ENCODE measurements around the gene NUDT14. TPM values are rescaled to one million over a fixed set of nuclear protein-coding genes. Genes with fewer than 3 reads are reported as not detected.

Gene NUDT14
- total RNA-seq, 1 donor from 2014 or later: 11.5 TPM

DNA sequence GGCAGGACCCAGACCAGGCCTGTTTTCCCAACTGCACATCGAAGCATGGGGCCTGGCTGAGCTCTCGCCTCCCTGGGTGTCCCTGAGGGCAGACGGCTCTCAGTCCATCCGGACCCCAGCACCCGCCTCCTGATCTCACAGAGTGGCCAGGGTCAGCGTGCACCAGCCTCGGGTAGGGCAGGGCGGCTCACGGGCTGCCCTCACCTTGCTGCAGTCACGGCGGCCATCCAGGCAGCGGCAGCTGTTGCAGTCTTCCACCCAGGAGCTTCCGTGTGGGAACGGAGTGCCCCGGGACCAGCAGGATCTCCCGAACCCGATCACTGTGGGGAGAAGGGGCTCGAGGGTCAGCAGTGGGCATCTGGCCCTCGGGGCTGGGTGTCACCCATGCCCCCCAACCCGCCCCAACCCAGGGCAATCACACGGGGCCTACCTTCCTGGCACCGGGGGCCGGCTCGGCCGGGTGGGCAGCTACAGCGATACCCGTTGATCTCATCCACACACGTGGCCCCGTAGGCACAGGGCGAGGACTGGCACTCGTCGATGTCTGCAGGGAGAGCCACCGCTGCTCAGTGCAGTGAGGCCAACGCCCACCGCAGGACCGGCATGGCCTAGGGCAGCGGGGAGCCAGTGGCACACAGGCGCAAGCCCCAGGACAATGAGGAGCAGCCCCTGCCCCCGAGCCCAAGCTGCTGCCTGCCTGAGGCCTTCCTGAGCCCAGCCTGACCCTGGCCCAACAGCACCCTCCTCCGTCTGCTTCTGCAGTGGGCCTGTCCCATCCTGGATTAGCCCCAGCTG, 34.7 kb downstream of the NUDT14 start:
- no peak for DNase-seq

GRCh38 chr14:105145381-105146180, 35.5 kb downstream of the NUDT14 start:
- DNase-seq: no peak

DNA sequence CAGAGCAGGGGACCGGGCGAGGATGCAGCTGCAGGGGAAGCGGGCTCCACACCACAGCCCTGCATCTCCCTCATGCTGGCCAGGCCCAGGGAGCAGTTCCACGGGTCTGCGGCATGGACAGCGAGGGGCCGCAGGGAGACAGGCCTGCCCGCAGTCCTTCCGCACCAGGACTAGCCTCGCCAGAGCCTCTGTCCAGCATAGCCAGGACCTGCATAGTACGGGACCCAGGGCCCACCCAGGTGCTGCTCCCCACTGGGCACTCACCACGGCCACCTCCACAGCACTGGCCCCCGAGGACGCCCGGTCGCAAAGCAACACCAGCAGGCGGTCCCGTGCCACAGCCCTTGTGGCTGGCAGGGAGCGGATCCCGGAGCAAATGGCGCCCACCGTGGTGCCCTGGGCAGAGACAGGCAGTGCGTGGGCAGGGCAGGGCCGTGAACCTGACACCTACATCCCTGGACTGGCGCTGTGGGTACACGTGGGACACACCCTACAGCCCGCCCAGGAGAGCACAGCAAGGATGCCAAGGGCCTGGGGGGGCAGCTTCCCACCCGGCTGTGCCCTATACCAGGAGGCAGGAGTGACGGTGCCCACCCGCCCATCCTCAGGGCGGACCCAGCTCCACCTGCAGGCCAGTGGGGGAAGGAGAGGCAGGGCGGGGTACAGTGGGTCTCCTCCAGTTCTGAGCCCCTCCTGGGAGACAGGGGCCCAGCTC, 36.3 kb downstream of the NUDT14 start:
- DNase-seq: no peak

DNA sequence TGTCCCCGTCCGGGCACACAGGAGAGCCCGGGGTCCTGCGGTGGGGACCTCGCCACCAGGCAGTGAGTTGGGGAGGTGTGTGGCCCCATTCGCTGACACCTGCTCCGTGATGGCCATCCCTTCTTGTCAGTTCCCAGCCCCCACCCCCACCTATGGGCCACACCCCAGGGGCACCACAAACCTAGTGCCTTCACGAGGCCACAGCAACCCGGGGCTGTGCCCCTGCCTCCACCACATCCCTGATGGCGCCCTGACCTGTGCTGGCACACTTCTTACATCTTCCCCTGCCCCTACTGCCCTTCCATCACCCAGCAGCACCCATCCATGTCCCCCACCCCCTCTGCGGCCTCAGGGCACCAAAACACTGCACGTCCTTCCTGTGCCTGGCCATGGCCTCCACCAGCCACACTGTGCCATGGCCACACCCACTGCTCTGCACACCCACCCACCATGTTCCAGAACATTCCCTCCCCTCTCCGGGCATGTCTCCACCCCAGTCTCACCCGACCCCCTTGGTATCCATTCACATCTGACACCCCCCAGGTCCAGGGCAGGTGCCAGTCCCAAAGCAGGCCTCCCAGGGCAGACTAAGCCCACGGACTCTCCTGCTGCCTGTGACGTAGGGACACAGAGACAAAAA, 37.0 kb downstream of the NUDT14 start:
- DNase-seq: no peak

DNA sequence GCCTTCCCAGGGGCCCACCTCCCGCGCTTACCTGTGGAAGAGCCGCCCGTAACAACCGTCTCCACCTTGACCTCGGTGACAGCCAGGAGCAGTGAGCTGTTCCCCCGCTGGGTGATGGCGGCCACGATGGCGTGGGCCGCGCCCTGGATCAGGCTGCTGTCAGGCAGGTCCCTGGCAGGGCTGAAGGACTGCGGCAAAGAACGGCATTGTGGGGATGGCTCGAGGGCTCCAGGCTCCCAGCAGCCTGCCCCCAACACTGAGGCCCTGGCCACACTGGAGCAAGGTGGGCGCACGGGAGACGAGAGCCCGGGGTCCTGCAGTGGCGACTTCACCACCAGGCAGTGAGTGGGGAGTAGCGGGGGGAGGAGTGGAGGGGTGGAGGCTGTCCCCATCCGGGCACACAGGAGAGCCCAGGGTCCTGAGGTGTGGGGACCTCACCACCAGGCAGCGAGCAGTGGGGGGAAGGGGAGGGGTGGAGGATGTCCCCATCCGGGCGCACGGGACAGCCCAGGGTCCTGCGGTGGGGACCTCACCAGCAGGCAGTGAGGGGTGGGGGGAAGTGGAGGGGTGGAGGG, 37.6 kb downstream of the NUDT14 start:
- DNase-seq: no peak

- DNase-seq: no peak
These were observed 38.3 kb downstream of the NUDT14 start for GRCh38 chr14:105142651-105143450.

DNA sequence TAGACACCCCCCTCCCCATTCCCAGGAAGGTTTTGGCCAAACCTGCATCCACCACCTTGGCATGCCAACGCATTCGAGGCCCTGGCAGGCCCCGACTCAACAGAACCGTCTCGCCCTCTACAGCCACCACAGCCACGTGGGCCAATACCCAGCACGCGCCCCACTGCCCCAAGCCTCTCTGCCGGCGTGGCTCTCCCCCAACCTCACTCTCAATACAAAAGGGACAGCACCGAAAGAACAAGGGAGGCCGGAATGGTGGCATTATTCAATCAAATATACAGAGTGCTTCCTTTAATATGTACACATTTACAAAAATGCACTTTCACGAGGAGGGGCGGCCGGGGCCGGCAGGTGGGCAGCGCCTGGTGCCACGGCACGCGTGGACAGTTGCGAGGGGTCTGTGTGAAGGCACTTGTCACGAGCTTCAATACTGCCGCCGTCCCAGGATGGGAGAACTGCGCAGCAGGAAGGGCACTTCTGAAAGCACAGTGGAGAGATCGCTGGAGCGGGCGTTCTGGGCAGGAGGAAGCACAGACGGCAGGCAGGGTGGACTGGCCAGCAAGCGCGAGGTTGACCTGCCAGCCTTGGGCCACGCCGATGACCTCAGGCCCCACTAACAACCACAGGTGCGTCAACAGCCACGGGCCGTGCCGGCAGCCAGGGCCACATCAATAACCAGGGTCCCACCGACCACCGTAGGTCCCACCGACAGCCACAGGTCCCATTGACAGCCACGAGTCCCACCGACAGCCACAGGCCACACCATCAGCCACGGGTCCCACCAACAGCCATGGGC, 39.4 kb downstream of the NUDT14 start:
- no peak for DNase-seq

DNA sequence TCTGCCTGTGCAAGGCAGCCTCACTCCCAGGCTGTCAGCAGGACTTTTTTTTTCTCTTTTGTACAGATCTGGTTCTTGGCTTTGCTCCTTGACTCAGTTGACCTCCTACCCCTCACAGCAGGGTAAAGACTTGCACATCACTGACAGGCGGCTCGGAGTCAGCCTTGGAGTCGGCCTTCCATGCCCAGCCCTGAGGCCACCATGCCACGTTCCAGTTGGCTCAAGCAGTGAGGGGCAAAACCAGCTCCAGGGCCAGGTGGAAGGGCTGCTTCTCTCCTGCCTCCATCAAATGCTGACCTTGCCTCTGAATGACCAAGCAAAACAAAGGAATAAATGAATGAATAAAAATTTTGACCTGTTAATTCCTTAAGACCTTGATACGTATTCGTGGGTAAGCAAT, 40.1 kb downstream of the NUDT14 start:
- DNase-seq: no peak

- DNase-seq: no peak
These were observed 40.5 kb downstream of the NUDT14 start for GRCh38 chr14:105140581-105140980.

GRCh38 chr14:105139831-105140239, 41.3 kb downstream of the NUDT14 start:
- no peak for DNase-seq

DNA sequence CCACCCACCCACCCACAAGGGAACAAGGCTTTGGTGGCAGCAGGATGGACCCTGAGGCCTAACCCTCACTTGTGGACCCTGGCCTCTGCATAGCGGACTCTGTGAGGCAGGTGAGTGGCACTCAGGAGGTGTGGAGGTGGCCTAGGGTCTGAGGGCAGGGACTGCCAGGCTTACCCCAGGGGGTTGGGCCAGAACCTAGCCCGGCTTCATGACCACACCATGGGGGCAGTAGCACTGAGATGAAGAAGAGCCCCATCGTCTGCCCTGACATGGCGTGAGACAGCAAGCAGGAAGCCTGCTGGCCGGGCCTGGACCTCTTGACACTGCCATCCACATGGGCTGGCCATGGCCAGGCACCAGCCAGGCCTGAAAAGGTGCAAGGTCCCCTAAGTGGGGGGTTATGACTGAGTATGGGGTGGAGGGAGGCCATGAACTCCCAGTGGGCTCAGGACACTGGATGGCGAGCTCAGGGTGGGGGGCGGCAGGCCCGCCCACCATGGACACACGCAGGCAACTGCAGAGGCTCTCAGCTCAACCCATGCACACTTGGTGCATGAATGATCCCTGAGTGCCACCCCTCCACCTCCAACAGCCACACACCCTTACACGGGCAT, 41.8 kb downstream of the NUDT14 start:
- DNase-seq: no peak

DNA sequence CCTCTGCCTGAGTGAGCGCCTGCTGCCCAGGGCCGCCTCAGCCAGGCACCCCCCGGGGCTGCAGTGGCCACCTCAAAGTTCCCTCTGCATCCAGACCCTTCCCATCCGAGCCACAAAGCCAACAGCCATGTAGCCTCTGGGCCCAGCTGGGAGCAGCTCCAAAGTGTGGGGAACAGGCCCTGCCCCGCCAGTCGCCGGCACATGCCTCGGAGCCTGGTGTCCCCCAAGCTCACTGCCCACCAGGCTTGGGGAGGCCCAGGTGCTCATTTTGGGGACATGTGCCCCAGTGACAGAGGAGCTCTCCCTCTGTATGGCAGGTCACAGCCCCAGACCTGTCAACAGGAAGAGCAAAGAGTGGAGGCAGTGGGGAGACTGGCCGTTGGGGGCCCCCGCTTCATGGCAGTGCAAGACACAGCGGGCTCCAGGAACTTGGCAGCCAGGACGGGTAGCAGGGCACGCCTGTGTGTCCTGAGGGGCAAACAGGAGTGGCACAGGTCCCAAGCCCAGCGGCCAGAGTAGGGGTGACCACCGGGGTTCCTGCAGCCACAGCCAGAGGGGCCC, 42.5 kb downstream of the NUDT14 start:
- no peak for DNase-seq

DNA sequence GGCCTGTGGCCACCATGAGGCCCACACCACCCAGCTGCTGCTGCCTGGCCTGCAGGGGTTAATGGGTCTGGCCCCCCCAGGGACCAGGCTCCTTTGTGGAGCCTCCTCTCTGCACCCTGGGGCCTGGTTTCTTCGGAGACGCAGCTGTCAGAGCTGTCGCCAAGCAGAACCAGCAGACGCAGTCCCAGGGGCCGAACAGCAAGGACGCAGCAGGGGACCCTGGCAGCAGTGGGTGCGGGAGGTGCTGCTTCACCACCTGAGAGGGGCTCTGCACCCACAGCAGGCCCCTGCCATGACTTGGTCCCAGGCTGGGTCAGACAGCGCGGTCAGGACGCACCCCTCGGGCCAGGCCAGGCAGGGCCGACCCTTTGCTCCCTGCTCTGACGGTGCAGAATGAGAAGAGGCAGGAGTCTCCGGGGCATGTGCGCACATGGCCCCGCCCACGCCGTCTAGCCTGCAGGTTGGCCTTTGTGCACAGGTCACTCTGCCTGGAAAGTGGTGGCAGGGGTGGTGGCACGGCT, 43.0 kb downstream of the NUDT14 start:
- DNase-seq: no peak

DNA sequence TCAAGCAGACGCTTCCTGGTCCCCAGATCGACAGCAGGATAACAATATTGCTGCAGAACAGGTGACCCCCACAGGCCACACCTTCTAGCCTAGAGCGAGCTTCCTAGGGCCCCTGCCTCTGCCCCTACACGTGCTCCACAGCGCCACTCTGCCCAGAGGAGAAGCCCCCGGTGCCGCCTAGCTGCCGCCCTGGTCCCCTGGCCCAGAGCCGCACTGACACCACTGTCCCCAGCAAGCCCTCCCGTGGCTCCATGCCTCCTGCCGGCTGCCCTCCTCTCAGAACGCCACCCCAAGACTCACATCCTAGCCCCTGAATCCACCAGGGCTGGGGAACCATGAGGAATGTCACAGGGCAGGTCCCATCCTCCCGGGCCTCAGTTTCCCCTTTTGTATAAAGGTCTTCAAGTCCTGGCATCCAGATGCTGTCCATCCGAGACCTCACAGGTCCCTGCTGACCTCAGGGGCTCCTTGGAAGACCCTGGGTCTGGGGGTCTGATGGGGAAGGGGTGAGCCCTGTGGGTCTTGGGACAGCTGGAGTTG, 43.6 kb downstream of the NUDT14 start:
- no peak for DNase-seq

- DNase-seq: no peak
These were observed 44.5 kb downstream of the NUDT14 start for GRCh38 chr14:105136401-105137322.

DNA sequence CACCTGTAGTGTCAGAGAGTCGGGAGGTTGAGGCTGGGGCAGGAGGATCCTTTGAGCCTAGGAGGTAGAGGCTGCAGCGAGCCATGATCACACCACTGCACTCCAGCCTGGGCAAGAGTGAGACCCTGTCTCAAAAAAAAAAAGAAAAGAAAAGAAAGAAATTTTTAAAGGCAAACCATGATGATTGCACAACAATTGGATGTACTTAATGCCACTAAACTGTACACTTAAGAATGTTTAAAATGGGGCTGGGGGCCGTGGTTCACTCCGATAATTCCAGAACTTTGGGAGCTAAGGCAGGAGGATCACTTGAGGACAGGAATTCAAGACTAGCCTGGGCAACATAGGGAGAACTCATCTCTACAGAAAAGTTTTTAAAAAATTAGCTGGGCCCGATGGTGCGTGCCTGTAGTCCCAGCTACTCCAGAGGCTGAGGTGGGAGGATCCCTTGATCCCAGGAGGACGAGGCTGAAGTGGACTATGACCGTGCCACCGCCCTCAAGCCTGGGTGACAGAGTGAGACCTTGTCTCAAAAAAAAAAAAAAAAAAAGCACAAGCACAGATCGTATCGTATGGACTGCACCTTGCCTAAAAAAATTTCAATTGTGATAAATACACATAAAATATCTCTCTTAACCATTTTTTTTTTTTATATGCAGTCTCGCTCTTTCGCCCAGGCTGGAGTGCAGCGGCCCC, 45.3 kb downstream of the NUDT14 start:
- no peak for DNase-seq
